ENCODE measurements around the gene PADI6. TPM values are rescaled to one million over a fixed set of nuclear protein-coding genes. Genes with fewer than 3 reads are reported as not detected.

Gene PADI6
- total RNA-seq, 1 donor from 2014 or later = not detected

- ATAC-seq (no peak), DNase-seq (ENCODE audit: missing footprints) (no peak)
- intact Hi-C loops (cut with DNase I) = no loop called here
These were observed 68.8 kb downstream of the PADI6 start for GRCh38 chr1:17440827-17441168.

GRCh38 chr1:17441265-17441992 lies 69.4 kb downstream of the PADI6 start:
- intact Hi-C loops (cut with DNase I) = no loop called here
- no peak for DNase-seq (ENCODE audit: missing footprints)
- ATAC-seq = no peak

GRCh38 chr1:17441993-17442357 lies 70.0 kb downstream of the PADI6 start:
- intact Hi-C loops (cut with DNase I) = no loop called here
- DNase-seq (ENCODE audit: missing footprints) (no peak), ATAC-seq (no peak)

DNA sequence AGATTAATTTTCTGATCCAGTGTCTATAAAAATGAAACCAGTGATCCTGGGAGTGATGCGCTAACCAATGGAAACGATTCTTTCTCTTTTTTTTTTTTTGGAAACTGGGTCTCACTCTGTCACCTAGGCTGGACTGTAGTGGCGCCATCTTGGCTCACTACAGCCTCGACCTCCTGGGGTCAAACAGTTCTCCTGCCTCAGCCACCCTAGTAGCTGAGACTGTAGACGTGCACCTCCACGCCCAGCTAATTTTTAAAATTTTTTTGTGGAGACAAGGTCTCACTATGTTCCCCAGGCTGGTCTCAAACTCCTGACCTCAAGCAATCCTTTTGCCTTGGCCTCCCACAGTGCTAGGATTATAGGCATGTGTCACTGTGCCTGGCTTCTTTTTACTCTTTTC lies 70.8 kb downstream of the PADI6 start:
- intact Hi-C loops (cut with DNase I) = no loop called here
- no peak for DNase-seq (ENCODE audit: missing footprints)
- no peak for ATAC-seq

DNA sequence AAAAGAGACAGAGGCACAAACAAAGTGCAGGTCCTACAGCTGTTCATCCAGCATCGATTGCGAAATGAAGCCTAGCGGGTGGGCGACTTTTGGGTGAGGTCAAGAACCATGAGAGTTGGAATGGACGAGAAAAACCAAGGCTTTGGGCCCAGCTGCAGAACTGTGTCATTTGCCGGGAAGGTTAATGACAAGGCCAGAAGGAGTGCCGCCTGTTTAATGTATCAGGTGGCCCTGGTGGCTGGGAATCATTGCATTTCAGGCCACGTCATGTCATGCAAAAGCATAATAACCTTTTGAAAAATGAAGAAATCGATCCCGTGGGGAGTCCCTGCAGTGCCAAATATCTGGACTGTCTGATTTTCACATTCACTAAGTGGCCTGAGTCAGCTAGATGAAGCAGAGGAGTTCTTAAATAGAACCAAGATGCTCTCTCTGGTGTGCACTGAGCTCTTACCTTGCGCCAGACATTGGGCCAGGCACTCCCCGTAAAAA lies 75.6 kb downstream of the PADI6 start:
- DNase-seq (ENCODE audit: missing footprints) (no peak), ATAC-seq (no peak)
- intact Hi-C loops (cut with DNase I) = no loop called here

Other genes starting within 250 kb of the PADI6 start
- not detected for gene PADI1, start 167.1 kb upstream of the PADI6 start, total RNA-seq
- not detected for gene PADI3, start 123.1 kb upstream of the PADI6 start, total RNA-seq
- gene PADI4, start 64.0 kb upstream of the PADI6 start, total RNA-seq = 0.24 TPM
- gene RCC2, start 67.5 kb downstream of the PADI6 start, total RNA-seq = 12.7 TPM
- 59.9 TPM for gene ARHGEF10L, start 167.5 kb downstream of the PADI6 start, total RNA-seq

Data from Right ventricle myocardium inferior (tissue), 1 donor.